Hepatocyte (in vitro differentiated cells): ENCODE measurements around the gene BRD2. TPM values are rescaled to one million over a fixed set of nuclear protein-coding genes. Genes with fewer than 3 reads are reported as not detected.
A peak's percentile ranks its signal among the peaks of the same experiment; 100 is the strongest.

ENCODE experiments used
- DNase-seq: peaks from one replicate; pipeline ENCODE4 v3.0.0-alpha.2; 2016; ENCODE audit warnings: low spot score
- H2AFZ ChIP-seq: fragments of 200-600 bp; sonication (generic); 2 replicates; pipeline ENCODE4 v1.6.0; 2016; ENCODE audit warnings: antibody characterized with exemption, mild to moderate bottlenecking
- H3K27ac ChIP-seq: fragments of 200-600 bp; sonication (generic); 2 replicates; pipeline ENCODE4 v1.5.1; 2016; ENCODE audit warnings: mild to moderate bottlenecking
- H3K27me3 ChIP-seq: fragments of 200-600 bp; sonication (generic); 2 replicates; pipeline ENCODE4 v1.6.1; 2016
- H3K36me3 ChIP-seq: fragments of 200-600 bp; sonication (generic); replicated peaks from 2 replicates; pipeline ENCODE4 v1.5.1; 2016; ENCODE audit warnings: low read depth; ENCODE audit not compliant: insufficient read depth
- H3K4me1 ChIP-seq: fragments of 200-600 bp; sonication (generic); 2 replicates; pipeline ENCODE4 v1.5.1; 2016; ENCODE audit warnings: mild to moderate bottlenecking, moderate library complexity; ENCODE audit not compliant: insufficient read depth
- H3K4me2 ChIP-seq: fragments of 200-600 bp; sonication (generic); 2 replicates; pipeline ENCODE4 v1.6.0; 2016
- H3K4me3 ChIP-seq: fragments of 200-600 bp; sonication (generic); 2 replicates; pipeline ENCODE4 v1.5.1; 2016; ENCODE audit warnings: mild to moderate bottlenecking
- H3K79me2 ChIP-seq: fragments of 200-600 bp; sonication (generic); 2 replicates; pipeline ENCODE4 v1.6.0; 2017; ENCODE audit warnings: mild to moderate bottlenecking
- H3K9me2 ChIP-seq: fragments of 200-600 bp; sonication (generic); replicated peaks from 2 replicates; pipeline ENCODE4 v1.6.0; 2017; ENCODE audit warnings: mild to moderate bottlenecking; ENCODE audit not compliant: insufficient read depth
- H3K9me3 ChIP-seq: fragments of 200-600 bp; sonication (generic); 2 replicates; pipeline ENCODE4 v1.5.1; 2016; ENCODE audit warnings: low read depth, mild to moderate bottlenecking
- H4K20me1 ChIP-seq: fragments of 200-600 bp; sonication (generic); 2 replicates; pipeline ENCODE4 v1.6.0; 2016; ENCODE audit warnings: mild to moderate bottlenecking; ENCODE audit not compliant: insufficient read depth, poor library complexity, severe bottlenecking
- EZH2 ChIP-seq: fragments of 200-600 bp; sonication (generic); IDR thresholded peaks from 2 replicates; pipeline ENCODE4 v1.6.1; 2016; ENCODE audit warnings: antibody characterized with exemption, mild to moderate bottlenecking, borderline replicate concordance
- EZH2phosphoT487 ChIP-seq: fragments of 200-600 bp; sonication (generic); IDR thresholded peaks from one replicate; pipeline ENCODE4 v1.6.1; 2018; ENCODE audit warnings: antibody characterized with exemption, mild to moderate bottlenecking, low read depth, moderate library complexity; ENCODE audit not compliant: unreplicated experiment, severe bottlenecking
- WGBS: methylation state at CpG from one replicate; pipeline ENCODE4 v1.1.6; 2016; ENCODE audit warnings: low lambda C conversion rate; ENCODE audit errors: missing lambda C conversion rate; 5-methylcytosine and 5-hydroxymethylcytosine counted together
- polyA plus RNA-seq: library from polyadenylated mRNA; unstranded; fragments of >200 nt; fragmentation: Nextera tagmentation; extraction: Ambion mirVana; gene quantifications from 2 replicates; pipeline ENCODE4 v1.2.1, GENCODE V29; 2016
- total RNA-seq: library from RNA; depleted of rRNA; stranded (reverse); fragments of >200 nt; gene quantifications from 2 replicates; pipeline ENCODE4 v1.2.3, GENCODE V29; 2014
- TF ChIP-seq, protein P1 (sequence below): fragments of 200-600 bp; sonication (generic); IDR thresholded peaks from 2 replicates; pipeline ENCODE4 v1.5.1; 2016; ENCODE audit warnings: antibody characterized with exemption, mild to moderate bottlenecking; ENCODE audit not compliant: poor library complexity

BRD2 gene
- total and polyA plus RNA-seq, 2 experiments from 2014 or later = 106 to 133 TPM

DNA sequence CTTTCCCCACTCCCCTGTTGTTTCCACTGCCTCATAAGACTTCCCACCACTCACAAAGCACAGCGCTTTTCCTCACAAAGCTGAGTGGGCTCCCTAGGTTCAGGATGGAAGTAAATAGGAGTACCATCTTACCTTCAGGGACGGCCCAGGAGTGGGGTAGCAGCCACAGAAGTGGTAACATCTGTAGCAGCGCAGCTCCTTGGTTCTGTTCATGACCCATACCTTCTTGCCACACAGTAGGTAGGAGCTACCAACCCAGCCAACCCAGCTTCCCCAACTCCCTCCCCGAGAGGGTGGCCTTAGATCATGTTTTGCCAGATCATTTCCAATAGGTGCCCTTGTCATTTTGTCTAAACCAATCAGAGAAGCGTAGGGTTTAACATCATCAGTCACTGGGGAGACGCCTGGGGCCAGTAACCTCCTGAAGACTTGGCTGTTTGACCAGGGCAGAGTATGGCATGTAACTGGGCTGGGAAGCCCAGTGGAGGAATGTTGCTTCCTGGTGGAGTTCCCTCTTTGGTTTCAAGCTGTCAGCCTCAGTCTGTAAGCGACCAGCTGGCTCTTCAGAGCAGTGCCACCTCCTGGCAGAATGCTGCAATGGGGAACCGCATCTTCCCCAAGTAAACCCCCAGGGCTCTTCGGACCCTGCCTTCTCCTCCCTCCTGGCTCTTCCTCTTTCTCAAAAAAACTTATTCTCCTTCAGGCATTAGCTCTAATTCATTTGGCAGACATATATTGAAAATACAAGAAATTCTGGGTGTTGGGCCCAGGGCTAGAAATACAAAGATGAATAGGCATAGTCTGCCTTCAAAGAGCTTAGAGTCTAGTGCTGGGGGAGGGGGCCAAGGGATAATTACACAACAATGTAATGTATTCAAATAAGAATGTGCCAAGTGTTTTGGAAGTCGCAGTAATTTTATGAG is 15.3 kb upstream of the BRD2 start, which contains the start of gene HLA-DMA:
HLA-DMA (minus strand) TSS at position 281 of the 923 bp plus-strand sequence; CDS start at position 220, 61 bp downstream.
- Histone ChIP-seq H3K4me3 (no peak within 1 kb of the TSS), H2AFZ (no peak within 1 kb of the TSS), H4K20me1 (no peaks in the 10 kb centered on the region), H3K27me3 (no peaks in the 10 kb centered on the region), H3K79me2 (no peaks in the 10 kb centered on the region), H3K9me2 (no peaks in the 10 kb centered on the region), H3K4me1 (no peaks in the 10 kb centered on the region), H3K27ac (no peak within 1 kb of the TSS), H3K4me2 (peak within 1 kb of the TSS; percentile 35), H3K36me3 (no peaks in the 10 kb centered on the region), H3K9me3 (no peaks in the 10 kb centered on the region)
- no peak for TF ChIP-seq EZH2phosphoT487
- TF ChIP-seq, protein P1, sequence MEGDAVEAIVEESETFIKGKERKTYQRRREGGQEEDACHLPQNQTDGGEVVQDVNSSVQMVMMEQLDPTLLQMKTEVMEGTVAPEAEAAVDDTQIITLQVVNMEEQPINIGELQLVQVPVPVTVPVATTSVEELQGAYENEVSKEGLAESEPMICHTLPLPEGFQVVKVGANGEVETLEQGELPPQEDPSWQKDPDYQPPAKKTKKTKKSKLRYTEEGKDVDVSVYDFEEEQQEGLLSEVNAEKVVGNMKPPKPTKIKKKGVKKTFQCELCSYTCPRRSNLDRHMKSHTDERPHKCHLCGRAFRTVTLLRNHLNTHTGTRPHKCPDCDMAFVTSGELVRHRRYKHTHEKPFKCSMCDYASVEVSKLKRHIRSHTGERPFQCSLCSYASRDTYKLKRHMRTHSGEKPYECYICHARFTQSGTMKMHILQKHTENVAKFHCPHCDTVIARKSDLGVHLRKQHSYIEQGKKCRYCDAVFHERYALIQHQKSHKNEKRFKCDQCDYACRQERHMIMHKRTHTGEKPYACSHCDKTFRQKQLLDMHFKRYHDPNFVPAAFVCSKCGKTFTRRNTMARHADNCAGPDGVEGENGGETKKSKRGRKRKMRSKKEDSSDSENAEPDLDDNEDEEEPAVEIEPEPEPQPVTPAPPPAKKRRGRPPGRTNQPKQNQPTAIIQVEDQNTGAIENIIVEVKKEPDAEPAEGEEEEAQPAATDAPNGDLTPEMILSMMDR = peak; percentile 83
- DNase-seq = peak; percentile 90
- WGBS = 49% methylated on average over 10 of the region's 10 CpGs

DNA sequence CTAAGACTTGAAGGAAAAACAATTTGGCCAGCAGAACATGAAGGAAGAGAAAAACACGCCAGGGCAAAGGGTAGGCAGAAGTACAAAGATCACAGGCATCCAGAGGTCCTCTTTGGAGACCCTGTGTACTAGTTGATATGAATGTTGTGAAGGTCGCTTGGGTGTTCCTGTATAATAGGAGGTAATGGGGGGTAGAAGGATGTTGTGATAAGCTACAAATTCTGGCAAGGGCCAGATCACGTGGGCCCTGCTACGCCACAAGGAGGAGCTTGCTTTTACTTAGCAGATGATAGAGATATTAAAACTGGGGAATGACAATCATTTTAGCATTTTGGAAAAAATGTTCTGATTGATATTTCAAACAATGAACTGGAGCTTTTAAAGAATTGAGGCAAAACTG is 14.6 kb upstream of the BRD2 start:
- H3K9me3 ChIP-seq = no peaks in the 10 kb centered on the region
- no peaks in the 10 kb centered on the region for H4K20me1 ChIP-seq
- H3K36me3 ChIP-seq = no peaks in the 10 kb centered on the region
- H3K4me2 ChIP-seq = no peak overlapping the region
- H3K4me1 ChIP-seq = no peaks in the 10 kb centered on the region
- no peak overlapping the region for H3K4me3 ChIP-seq
- no peaks in the 10 kb centered on the region for H3K27me3 ChIP-seq
- TF ChIP-seq EZH2phosphoT487 = no peak
- no peaks in the 10 kb centered on the region for H3K9me2 ChIP-seq
- H2AFZ ChIP-seq = no peak overlapping the region
- no peaks in the 10 kb centered on the region for H3K79me2 ChIP-seq
- H3K27ac ChIP-seq = no peak overlapping the region
- WGBS = 87% methylated on average over 4 of the region's 4 CpGs
- no peak for DNase-seq

DNA sequence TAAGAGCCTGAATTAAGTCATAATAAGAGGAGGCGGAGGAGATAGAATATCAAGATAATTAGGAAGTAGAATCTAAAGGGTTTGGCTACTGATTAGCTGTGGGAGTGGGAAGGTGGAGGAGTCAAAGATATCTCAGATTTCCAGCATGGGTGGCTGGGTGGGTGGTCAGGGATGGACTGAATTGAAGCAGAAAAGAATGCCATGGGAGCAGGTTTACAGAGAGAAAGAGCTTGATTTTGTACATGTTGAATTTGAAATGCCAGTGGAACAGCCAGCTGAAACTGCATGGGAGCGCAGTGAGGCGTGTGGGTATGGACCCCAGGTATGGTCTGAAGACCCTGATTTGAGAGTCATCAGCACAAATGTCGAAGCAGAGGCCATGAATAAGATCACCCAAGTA is 14.1 kb upstream of the BRD2 start:
- H3K79me2 ChIP-seq = no peaks in the 10 kb centered on the region
- H3K27me3 ChIP-seq = no peaks in the 10 kb centered on the region
- H3K9me2 ChIP-seq = no peaks in the 10 kb centered on the region
- H2AFZ ChIP-seq = no peak overlapping the region
- H3K4me3 ChIP-seq = no peak overlapping the region
- no peaks in the 10 kb centered on the region for H3K4me1 ChIP-seq
- no peaks in the 10 kb centered on the region for H3K9me3 ChIP-seq
- no peak for TF ChIP-seq EZH2phosphoT487
- no peak for TF ChIP-seq EZH2
- TF ChIP-seq, protein P1 = no peak
- 73% methylated on average over 4 of the region's 4 CpGs for WGBS
- H3K4me2 ChIP-seq = no peak overlapping the region
- no peak overlapping the region for H3K27ac ChIP-seq
- no peak for DNase-seq
- H4K20me1 ChIP-seq = no peaks in the 10 kb centered on the region
- H3K36me3 ChIP-seq = no peaks in the 10 kb centered on the region

DNA sequence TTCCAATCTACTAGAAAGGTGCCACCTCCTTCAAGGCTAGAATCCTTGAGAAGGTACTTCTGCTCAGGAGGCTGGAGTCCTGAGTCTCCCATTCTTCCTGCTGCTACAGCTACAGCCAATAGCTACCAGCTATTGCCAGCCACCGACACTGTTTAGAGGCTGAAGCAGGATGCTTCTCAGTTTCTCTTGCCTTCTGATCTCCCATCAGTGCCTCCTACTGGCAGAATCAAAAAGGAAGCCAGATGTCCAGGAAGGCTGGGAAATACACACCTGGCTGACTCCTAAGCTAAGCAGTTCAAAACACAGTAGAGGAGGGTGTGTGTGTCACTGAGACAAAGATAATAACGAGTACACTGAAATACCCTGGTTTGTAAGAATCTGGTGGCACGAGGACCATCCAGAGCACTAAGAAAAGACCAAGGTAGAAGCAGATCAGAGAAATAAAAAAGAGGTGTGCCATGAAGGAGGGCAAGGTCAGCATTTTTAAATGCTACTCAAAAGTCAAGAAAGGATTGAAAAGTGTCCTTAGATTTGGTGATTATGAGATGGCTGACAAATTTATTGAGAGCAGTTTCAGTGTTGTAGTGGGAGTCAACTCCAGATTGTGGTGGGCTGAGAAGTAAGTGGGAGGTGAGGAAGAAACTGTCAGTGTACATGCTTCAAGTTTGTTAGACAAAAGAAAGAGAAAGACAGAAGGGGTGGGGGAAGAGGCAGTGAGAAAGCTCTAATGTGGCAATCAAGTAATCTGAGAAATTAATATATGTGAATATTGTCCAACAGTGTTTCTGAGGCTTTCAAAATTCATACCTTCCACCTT is 13.2 kb upstream of the BRD2 start:
- no peaks in the 10 kb centered on the region for H3K36me3 ChIP-seq
- no peak overlapping the region for H3K27ac ChIP-seq
- H3K4me1 ChIP-seq = no peaks in the 10 kb centered on the region
- peak; percentile 39 for DNase-seq
- H3K4me2 ChIP-seq = no peak overlapping the region
- H2AFZ ChIP-seq = no peak overlapping the region
- no peaks in the 10 kb centered on the region for H3K27me3 ChIP-seq
- no peaks in the 10 kb centered on the region for H3K9me2 ChIP-seq
- H3K9me3 ChIP-seq = no peaks in the 10 kb centered on the region
- H3K4me3 ChIP-seq = no peak overlapping the region
- no peaks in the 10 kb centered on the region for H3K79me2 ChIP-seq
- no peaks in the 10 kb centered on the region for H4K20me1 ChIP-seq
- TF ChIP-seq EZH2 (no peak), EZH2phosphoT487 (no peak)
- TF ChIP-seq, protein P1 = peak; percentile 35
- 33% methylated on average over 3 of the region's 3 CpGs for WGBS
